ENCODE results near the gene C1S.

DNA sequence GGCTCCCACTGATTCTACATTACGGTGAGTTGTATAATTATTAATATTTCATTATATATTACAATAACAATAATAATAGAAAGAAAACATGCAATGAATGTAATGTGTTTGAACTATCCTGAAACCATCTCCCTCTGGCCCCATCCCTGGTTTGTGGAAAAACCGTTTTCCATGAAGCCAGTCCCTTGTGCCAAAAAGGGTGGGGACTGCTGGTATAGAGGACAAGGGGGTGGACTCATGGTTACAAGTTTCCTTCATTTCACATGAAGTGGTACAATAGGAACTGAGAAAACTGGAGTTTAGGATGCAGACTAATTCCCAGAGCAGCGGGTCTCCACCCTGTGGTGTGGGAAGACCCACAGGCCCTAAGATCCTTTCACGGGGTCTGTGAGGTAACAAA, 51.5 kb downstream of the C1S start:
- TF ChIP-seq EZH2 (IDR thresholded peaks at IDR 0.05; ENCODE audit: low read depth, unreplicated experiment) (no peak), CTCF (conservative IDR thresholded peaks at IDR 0.05; ENCODE audit: low read depth in 2 of 2) (no peak), POLR2AphosphoS5 (IDR thresholded peaks at IDR 0.05; ENCODE audit: low read depth) (no peak), JUNB (IDR thresholded peaks at IDR 0.05; ENCODE audit: unreplicated experiment) (no peak), EZH2phosphoT487 (IDR thresholded peaks at IDR 0.05; ENCODE audit: unreplicated experiment) (no peak), CREB1 (CRISPR knock-in tag; IDR thresholded peaks at IDR 0.05; ENCODE audit: low read depth) (no peak), NANOG (IDR thresholded peaks at IDR 0.05; ENCODE audit: borderline replicate concordance) (no peak)
- TF ChIP-seq, protein P1, sequence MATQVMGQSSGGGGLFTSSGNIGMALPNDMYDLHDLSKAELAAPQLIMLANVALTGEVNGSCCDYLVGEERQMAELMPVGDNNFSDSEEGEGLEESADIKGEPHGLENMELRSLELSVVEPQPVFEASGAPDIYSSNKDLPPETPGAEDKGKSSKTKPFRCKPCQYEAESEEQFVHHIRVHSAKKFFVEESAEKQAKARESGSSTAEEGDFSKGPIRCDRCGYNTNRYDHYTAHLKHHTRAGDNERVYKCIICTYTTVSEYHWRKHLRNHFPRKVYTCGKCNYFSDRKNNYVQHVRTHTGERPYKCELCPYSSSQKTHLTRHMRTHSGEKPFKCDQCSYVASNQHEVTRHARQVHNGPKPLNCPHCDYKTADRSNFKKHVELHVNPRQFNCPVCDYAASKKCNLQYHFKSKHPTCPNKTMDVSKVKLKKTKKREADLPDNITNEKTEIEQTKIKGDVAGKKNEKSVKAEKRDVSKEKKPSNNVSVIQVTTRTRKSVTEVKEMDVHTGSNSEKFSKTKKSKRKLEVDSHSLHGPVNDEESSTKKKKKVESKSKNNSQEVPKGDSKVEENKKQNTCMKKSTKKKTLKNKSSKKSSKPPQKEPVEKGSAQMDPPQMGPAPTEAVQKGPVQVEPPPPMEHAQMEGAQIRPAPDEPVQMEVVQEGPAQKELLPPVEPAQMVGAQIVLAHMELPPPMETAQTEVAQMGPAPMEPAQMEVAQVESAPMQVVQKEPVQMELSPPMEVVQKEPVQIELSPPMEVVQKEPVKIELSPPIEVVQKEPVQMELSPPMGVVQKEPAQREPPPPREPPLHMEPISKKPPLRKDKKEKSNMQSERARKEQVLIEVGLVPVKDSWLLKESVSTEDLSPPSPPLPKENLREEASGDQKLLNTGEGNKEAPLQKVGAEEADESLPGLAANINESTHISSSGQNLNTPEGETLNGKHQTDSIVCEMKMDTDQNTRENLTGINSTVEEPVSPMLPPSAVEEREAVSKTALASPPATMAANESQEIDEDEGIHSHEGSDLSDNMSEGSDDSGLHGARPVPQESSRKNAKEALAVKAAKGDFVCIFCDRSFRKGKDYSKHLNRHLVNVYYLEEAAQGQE (IDR thresholded peaks at IDR 0.05; ENCODE audit: unreplicated experiment), result no peak
- TF ChIP-seq, protein P2, sequence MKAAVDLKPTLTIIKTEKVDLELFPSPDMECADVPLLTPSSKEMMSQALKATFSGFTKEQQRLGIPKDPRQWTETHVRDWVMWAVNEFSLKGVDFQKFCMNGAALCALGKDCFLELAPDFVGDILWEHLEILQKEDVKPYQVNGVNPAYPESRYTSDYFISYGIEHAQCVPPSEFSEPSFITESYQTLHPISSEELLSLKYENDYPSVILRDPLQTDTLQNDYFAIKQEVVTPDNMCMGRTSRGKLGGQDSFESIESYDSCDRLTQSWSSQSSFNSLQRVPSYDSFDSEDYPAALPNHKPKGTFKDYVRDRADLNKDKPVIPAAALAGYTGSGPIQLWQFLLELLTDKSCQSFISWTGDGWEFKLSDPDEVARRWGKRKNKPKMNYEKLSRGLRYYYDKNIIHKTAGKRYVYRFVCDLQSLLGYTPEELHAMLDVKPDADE (IDR thresholded peaks at IDR 0.05), result no peak
